ENCODE measurements around the gene CCL25. TPM values are rescaled to one million over a fixed set of nuclear protein-coding genes. Genes with fewer than 3 reads are reported as not detected.

Gene CCL25
- total and polyA plus RNA-seq, 2 of the 13 experiments (the other 11 are each of a cell fraction or from before 2014, with no cell fraction given), result not detected

GRCh38 chr19:8005534-8006256 is 46.9 kb upstream of the CCL25 start, which contains the start of gene ELAVL1 (continued):
- no peak for TF ChIP-seq MBD4 (IDR thresholded peaks at IDR 0.05; ENCODE audit: borderline replicate concordance, low read length)
- TF ChIP-seq HOXD1 (CRISPR knock-in tag; IDR thresholded peaks at IDR 0.05), result 0 out of 2 replicates have a peak, but pooled peaks have one; percentile 67
- TF ChIP-seq KDM1A (CRISPR knock-in tag; IDR thresholded peaks at IDR 0.05), result no peak
- no peak for TF ChIP-seq RFX3 (CRISPR knock-in tag; IDR thresholded peaks at IDR 0.05)
- no peak for TF ChIP-seq NAIF1 (CRISPR knock-in tag; IDR thresholded peaks at IDR 0.05; ENCODE audit: borderline replicate concordance)
- no peak for TF ChIP-seq TSC22D2 (CRISPR knock-in tag; IDR thresholded peaks at IDR 0.05; ENCODE audit: borderline replicate concordance)
- no peak for TF ChIP-seq ZBTB42 (CRISPR knock-in tag; IDR thresholded peaks at IDR 0.05)
- TF ChIP-seq PHF8 (CRISPR knock-in tag; IDR thresholded peaks at IDR 0.05), result peak; percentile 92
- peak; percentile 26; the same call in 1 of the 2 replicates for TF ChIP-seq ZNF274 (CRISPR knock-in tag; IDR thresholded peaks at IDR 0.05)
- peak; percentile 83 for TF ChIP-seq NFYC (CRISPR knock-in tag; IDR thresholded peaks at IDR 0.05)
- TF ChIP-seq ZNF761 (CRISPR knock-in tag; conservative IDR thresholded peaks at IDR 0.05), result no peak
- peak; percentile 66; the same call in 1 of the 2 replicates for TF ChIP-seq DMAP1 (CRISPR knock-in tag; IDR thresholded peaks at IDR 0.05)
- no peak for TF ChIP-seq ZNF101 (CRISPR knock-in tag; IDR thresholded peaks at IDR 0.05; ENCODE audit: borderline replicate concordance, low read depth)
- no peak for TF ChIP-seq SNAI1 (CRISPR knock-in tag; IDR thresholded peaks at IDR 0.05; ENCODE audit: borderline replicate concordance)
- peak; percentile 66 for TF ChIP-seq HDAC1 (CRISPR knock-in tag; IDR thresholded peaks at IDR 0.05)
- TF ChIP-seq ZNF704 (CRISPR knock-in tag; IDR thresholded peaks at IDR 0.05; ENCODE audit: borderline replicate concordance), result 0 out of 2 replicates have a peak, but pooled peaks have one; percentile 69
- TF ChIP-seq ZSCAN29 (CRISPR knock-in tag; conservative IDR thresholded peaks at IDR 0.05), result 0 out of 2 replicates have a peak, but pooled peaks have one; percentile 23
- no peak for TF ChIP-seq RFXANK (CRISPR knock-in tag; IDR thresholded peaks at IDR 0.05)
- 0 out of 2 replicates have a peak, but pooled peaks have one; percentile 46 for TF ChIP-seq HBP1 (CRISPR knock-in tag; IDR thresholded peaks at IDR 0.05; ENCODE audit: low read depth)
- peak; percentile 45; the same call in 1 of the 2 replicates for TF ChIP-seq ZNF691 (CRISPR knock-in tag; IDR thresholded peaks at IDR 0.05; ENCODE audit: borderline replicate concordance, low read depth)
- TF ChIP-seq ZNF674 (CRISPR knock-in tag; IDR thresholded peaks at IDR 0.05; ENCODE audit: low read depth), result 0 out of 2 replicates have a peak, but pooled peaks have one; percentile 71
- no peak for TF ChIP-seq MAFG (CRISPR knock-in tag; IDR thresholded peaks at IDR 0.05)
- peak in 1 of 2 experiments; percentile 51; a peak in 1 of 4 replicates for TF ChIP-seq ATF4 (CRISPR knock-in tag; IDR thresholded peaks at IDR 0.05)
- TF ChIP-seq ZNF350 (CRISPR knock-in tag; IDR thresholded peaks at IDR 0.05; ENCODE audit: borderline replicate concordance, low read depth), result no peak
- peak; percentile 31; the same call in 1 of the 2 replicates for TF ChIP-seq ZGPAT (CRISPR knock-in tag; IDR thresholded peaks at IDR 0.05)
- TF ChIP-seq TEAD2 (CRISPR knock-in tag; IDR thresholded peaks at IDR 0.05), result no peak

Measured in HepG2 (cell line).